ENCODE measurements around the gene CC2D1A. TPM values are rescaled to one million over a fixed set of nuclear protein-coding genes. Genes with fewer than 3 reads are reported as not detected.

The CC2D1A gene
- total RNA-seq, 2 experiments from 2014 or later = 34.0 to 35.1 TPM

DNA sequence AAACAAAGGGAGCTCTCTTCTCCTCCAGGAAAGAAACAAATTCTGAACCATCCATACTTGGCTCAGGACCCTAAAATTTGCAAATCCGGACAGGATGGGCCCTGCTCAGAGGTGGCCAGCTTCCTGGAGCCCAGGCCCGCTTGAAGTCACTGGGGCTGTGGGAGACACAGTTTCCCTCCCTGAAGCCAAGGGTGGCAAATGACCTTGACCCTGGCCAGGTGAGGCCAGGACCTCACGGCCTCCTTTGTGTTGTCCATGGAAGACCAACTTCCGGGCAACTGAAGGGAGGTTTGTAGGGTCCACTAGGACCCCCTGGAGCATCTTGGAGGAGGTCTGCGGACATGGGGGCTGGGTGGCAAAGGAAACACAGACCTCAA lies 23.6 kb upstream of the CC2D1A start:
- CTCF ChIA-PET = interaction anchor here (0.8 to 11.4 kb wide), 16 partner anchors 20 to 466 kb away, joined by 3 to 153 read pairs (median 12); partner anchors contain the start of genes ASF1B, DCAF15, IL27RA and MISP3
- H3K27ac Mint-ChIP-seq = peak overlapping the region; percentile 82
- H3K4me3 Mint-ChIP-seq = no peak overlapping the region
- H3K9me3 Mint-ChIP-seq (ENCODE audit: low read depth) = no peaks in the 10 kb centered on the region
- peaks cover 9% of the 10 kb centered on the region for H3K27me3 Mint-ChIP-seq
- H3K4me1 Mint-ChIP-seq = peaks cover 56% of the 10 kb centered on the region
- ATAC-seq (no peak), DNase-seq (no peak)
- no peaks in the 10 kb centered on the region for H3K36me3 Mint-ChIP-seq

DNA sequence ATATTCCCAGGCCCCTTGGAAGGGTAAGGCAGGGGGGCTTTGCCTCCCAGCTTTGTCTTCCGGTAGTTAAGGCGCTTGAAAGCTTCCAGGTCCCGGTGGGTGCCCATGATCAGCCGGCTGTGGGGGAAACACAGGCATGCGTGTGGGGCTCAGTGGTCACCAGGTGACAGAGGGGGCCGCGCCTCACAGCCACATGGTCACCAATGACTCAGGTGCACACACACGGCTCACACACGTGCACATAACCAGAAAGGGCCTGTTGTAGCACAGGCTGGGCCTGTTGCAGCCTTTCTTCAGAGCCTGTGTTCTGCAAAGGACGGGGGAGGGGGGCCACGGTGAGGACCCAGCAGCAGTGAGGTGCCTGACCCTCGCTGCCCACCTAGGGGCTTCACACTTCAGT lies 23.2 kb upstream of the CC2D1A start:
- DNase-seq (no peak), ATAC-seq (no peak)
- no peaks in the 10 kb centered on the region for H3K9me3 Mint-ChIP-seq (ENCODE audit: low read depth)
- H3K36me3 Mint-ChIP-seq = no peaks in the 10 kb centered on the region
- no peak overlapping the region for H3K4me3 Mint-ChIP-seq
- H3K27ac Mint-ChIP-seq = peak overlapping the region; percentile 82
- H3K4me1 Mint-ChIP-seq = peaks cover 60% of the 10 kb centered on the region
- CTCF ChIA-PET = interaction anchor here (0.5 to 11.4 kb wide), 14 partner anchors 10 to 465 kb away, joined by 3 to 153 read pairs (median 14); partner anchors contain the start of genes ASF1B, BRME1, CC2D1A and DCAF15
- peaks cover 9% of the 10 kb centered on the region for H3K27me3 Mint-ChIP-seq

DNA sequence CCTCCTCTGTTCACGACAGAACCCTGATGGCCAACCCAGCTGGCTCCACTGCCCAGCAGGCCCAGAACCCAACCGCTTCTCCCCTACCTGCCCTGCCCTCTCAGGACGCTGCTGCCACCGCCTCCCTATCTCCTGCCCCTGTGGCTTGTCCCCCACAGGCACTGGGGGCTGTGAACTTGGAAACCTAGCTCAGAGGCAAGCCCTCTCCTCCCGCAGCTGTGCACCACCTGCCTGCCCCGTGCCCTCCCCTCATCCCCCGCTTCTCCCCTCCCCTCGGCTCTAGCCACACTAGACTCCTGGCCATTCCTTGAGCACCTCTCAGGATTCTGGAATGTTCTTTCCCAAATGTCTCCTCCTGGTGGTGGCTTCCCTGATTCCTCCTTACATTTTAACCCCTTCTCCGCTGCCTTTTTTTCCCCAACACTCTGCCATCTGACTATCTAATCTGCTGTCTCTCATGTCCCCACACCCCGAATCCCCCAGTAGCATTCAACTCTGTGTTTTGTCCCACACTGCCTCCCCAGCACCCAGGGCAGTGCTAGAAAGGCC lies 22.4 kb upstream of the CC2D1A start:
- Mint-ChIP-seq H3K9me3 (ENCODE audit: low read depth) (no peaks in the 10 kb centered on the region), H3K4me3 (no peak overlapping the region), H3K27ac (no peak overlapping the region), H3K27me3 (peaks cover 9% of the 10 kb centered on the region), H3K4me1 (peaks cover 64% of the 10 kb centered on the region), H3K36me3 (no peaks in the 10 kb centered on the region)
- DNase-seq = no peak
- no peak for ATAC-seq
- CTCF ChIA-PET = interaction anchor here (0.6 to 11.4 kb wide), 7 partner anchors 13 to 194 kb away, joined by 3 to 153 read pairs (median 3); partner anchors contain the start of genes BRME1, CC2D1A, DCAF15 and MISP3

DNA sequence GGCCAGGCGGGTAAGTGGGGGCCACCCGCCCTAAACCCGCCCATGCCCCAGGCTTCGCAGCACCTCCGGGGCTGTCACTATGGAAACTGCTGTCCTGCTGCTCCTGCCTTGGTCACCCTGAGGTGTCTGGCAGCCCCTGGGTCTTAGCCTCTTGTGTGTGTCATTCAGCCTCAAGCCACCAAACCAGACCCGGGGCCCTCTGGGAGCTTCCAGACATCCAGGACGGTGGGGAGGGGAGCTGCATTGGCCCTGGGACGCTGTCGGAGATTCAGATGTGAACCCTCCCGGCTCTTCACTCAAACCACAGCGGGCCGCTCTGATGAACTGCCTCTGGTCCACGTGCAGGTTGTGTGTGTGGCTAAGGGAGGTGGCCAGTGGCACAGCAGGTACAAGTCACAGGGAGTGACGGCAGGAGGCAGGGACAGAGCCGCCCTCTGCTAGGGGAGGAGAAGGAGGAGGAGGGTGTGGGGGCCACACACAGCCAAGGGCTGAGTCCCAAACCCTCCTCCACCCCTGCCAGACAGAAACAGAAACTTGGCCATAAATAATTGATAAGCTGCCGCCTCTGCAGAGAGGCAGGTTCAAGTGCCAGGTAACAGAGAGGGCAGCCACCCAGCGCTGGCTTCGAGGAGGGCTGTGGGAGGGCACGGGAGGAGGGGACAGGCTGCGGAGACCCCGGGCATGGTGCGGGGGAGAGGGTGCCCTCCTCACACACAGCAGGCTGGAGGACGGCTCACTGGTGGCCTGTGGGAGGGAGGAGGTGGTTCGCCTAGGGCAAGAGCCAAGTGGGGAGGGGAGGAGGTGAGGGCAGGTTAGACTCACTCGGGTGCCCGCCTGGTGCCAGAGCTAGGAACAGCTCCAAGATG lies 21.0 kb upstream of the CC2D1A start:
- ATAC-seq = no peak
- DNase-seq = no peak
- no peak overlapping the region for H3K4me3 Mint-ChIP-seq
- H3K9me3 Mint-ChIP-seq (ENCODE audit: low read depth) = no peaks in the 10 kb centered on the region
- peaks cover 9% of the 10 kb centered on the region for H3K27me3 Mint-ChIP-seq
- H3K27ac Mint-ChIP-seq = no peak overlapping the region
- H3K4me1 Mint-ChIP-seq = peaks cover 62% of the 10 kb centered on the region
- no peaks in the 10 kb centered on the region for H3K36me3 Mint-ChIP-seq
- CTCF ChIA-PET = interaction anchor here (0.9 to 11.4 kb wide), 5 partner anchors 16 to 186 kb away, joined by 4 to 153 read pairs (median 7); partner anchors contain the start of gene MISP3

DNA sequence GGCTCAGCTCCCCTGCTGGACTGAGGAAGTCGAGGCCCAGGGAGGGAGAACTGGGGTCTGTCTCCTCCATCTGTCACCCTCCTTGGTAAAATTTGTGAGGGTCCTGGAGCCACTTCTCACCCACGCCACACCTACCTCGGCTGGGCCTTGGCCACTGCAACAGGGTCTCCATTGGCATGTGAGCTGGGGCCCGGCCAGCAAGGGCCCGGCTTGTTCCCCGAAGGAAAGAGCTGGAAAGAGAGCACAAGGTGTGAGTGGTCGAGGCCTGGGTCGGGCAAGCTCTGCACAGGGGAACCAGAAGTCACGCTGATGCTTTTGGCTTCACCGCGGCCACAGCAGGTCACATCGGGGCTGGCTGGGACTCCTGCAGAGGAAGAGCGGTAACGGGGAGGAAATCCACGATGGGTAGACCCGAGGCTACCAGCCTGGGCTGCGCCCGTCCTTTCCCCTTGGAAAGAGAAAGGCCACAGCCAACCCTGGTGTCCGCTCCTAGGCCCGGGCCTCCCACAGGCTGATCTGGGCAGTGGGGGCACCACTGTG lies 20.1 kb upstream of the CC2D1A start:
- CTCF ChIA-PET = interaction anchor here (1.2 to 11.4 kb wide), 9 partner anchors 12 to 251 kb away, joined by 4 to 153 read pairs (median 8); partner anchors contain the start of genes ASF1B and MISP3
- ATAC-seq = no peak
- H3K27ac Mint-ChIP-seq = peak overlapping the region; percentile 15
- no peaks in the 10 kb centered on the region for H3K36me3 Mint-ChIP-seq
- peaks cover 9% of the 10 kb centered on the region for H3K27me3 Mint-ChIP-seq
- H3K9me3 Mint-ChIP-seq (ENCODE audit: low read depth) = no peaks in the 10 kb centered on the region
- H3K4me1 Mint-ChIP-seq = peaks cover 54% of the 10 kb centered on the region
- DNase-seq = no peak
- H3K4me3 Mint-ChIP-seq = no peak overlapping the region

DNA sequence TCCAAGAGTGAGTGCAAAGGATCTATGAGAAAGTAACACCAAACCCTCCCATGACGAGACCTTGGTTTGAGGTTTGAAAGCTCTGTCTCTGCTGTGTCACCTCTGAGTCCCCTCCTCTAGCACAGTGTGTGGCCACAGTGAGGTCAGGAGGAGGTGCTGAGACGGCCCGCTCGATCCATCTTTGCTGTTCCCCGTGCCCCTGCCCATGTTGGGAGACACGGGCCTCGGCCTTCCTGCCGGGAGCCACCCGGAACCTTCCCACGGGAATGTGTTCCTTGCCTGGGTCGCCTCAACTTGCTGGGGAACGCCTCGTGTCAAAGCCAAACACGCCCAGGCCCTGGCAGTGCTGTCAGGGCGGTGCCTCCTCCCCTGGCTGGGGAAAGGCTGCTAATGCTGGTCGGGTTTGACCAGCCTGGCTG lies 19.0 kb upstream of the CC2D1A start:
- peak overlapping the region; percentile 68 for H3K27ac Mint-ChIP-seq
- peak; percentile 91 for DNase-seq

DNA sequence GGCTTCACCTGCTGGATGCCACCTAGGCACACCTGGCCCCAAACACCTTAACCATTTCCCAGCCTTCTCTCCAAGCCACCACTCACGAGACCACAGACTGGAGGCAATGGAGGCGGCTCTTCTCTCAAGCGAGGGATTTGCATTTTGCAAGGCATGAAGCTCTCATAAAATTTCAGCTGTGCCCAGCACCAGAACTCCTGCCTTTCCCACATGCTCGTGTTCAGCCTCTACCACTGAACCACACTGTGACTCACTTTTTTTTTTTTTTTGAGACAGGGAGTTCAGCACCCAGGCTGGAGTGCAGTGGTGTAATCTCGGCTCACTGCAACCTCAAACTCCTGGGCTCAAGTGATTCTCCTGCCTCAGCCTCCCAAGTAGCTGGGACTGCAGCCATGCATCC lies 18.5 kb upstream of the CC2D1A start:
- ATAC-seq = peak; percentile 43
- peak overlapping the region; percentile 51 for H3K4me3 Mint-ChIP-seq
- DNase-seq = peak; percentile 48
- peaks cover 9% of the 10 kb centered on the region for H3K27me3 Mint-ChIP-seq
- peak overlapping the region; percentile 68 for H3K27ac Mint-ChIP-seq
- no peaks in the 10 kb centered on the region for H3K36me3 Mint-ChIP-seq
- H3K4me1 Mint-ChIP-seq = peaks cover 38% of the 10 kb centered on the region
- CTCF ChIA-PET = interaction anchor here (1.0 to 11.4 kb wide), 13 partner anchors 12 to 249 kb away, joined by 3 to 153 read pairs (median 6); partner anchors contain the start of genes ASF1B, IL27RA, MISP3 and RLN3
- H3K9me3 Mint-ChIP-seq (ENCODE audit: low read depth) = no peaks in the 10 kb centered on the region

More for the DNA sequence above, 19.0 kb upstream of the CC2D1A start:
- Mint-ChIP-seq H3K27me3 (peaks cover 9% of the 10 kb centered on the region), H3K4me1 (peaks cover 42% of the 10 kb centered on the region), H3K9me3 (ENCODE audit: low read depth) (no peaks in the 10 kb centered on the region), H3K4me3 (peak overlapping the region; percentile 51), H3K36me3 (no peaks in the 10 kb centered on the region)
- peak; percentile 90 for ATAC-seq
- CTCF ChIA-PET = interaction anchor here (0.6 to 11.4 kb wide), 21 partner anchors 11 to 610 kb away, joined by 3 to 153 read pairs (median 4); partner anchors contain the start of genes ASF1B, IL27RA, MISP3 and RLN3

DNA sequence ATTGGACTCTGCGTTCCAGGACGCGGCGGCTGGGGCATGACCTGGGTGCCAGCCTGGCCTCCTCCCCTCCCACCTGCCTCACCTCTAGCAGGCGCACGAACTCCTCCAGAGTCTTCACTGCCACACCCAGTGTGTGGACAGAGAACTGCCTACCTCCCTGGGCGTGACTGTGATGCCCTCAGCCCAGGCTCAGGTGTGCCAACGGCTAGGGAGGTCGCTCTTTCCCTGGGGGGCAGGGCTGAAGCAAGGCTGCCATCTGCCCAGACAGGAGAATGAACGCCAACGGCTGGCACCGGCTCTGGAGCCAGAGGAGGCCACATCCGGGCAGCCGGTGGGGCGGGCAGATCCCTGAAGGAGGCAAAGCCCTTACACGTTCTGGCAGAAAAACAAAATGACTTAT lies 17.7 kb upstream of the CC2D1A start:
- DNase-seq (no peak), ATAC-seq (no peak)
- H3K36me3 Mint-ChIP-seq = no peaks in the 10 kb centered on the region
- H3K4me1 Mint-ChIP-seq = peaks cover 34% of the 10 kb centered on the region
- H3K4me3 Mint-ChIP-seq = no peak overlapping the region
- peaks cover 11% of the 10 kb centered on the region for H3K27me3 Mint-ChIP-seq
- CTCF ChIA-PET = interaction anchor here (1.4 to 11.4 kb wide), 5 partner anchors 9 to 183 kb away, joined by 3 to 153 read pairs (median 8); partner anchors contain the start of gene MISP3
- H3K27ac Mint-ChIP-seq = no peak overlapping the region
- H3K9me3 Mint-ChIP-seq (ENCODE audit: low read depth) = no peaks in the 10 kb centered on the region

DNA sequence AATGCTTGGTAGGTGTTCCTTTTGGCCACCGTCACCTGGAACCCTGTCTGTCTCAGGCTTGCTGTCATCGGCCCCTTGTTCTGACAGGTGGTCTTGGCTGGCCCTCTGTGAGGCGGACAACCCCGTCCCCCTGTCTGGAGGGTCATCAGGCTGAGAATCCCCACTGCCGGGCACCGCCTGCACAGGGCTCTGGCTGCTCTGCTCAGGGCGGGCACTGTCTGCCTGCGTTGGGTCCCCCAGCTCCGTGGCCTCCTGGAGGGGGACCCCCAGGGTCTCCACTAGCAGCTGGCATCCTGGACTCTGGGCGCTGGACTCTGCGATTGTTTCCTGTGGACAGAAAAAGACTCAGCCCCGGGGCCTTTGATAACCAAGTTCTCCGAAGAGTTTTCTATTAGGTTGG lies 15.9 kb upstream of the CC2D1A start:
- H3K4me3 Mint-ChIP-seq = no peak overlapping the region
- H3K36me3 Mint-ChIP-seq = no peaks in the 10 kb centered on the region
- H3K27ac Mint-ChIP-seq = no peak overlapping the region
- DNase-seq (no peak), ATAC-seq (no peak)
- H3K27me3 Mint-ChIP-seq = peaks cover 3% of the 10 kb centered on the region
- H3K4me1 Mint-ChIP-seq = peaks cover 27% of the 10 kb centered on the region
- H3K9me3 Mint-ChIP-seq (ENCODE audit: low read depth) = no peaks in the 10 kb centered on the region
- CTCF ChIA-PET = interaction anchor here (2.2 kb wide), 1 partner anchor 13 kb away, joined by 6 read pairs; no protein-coding TSS in a partner anchor

DNA sequence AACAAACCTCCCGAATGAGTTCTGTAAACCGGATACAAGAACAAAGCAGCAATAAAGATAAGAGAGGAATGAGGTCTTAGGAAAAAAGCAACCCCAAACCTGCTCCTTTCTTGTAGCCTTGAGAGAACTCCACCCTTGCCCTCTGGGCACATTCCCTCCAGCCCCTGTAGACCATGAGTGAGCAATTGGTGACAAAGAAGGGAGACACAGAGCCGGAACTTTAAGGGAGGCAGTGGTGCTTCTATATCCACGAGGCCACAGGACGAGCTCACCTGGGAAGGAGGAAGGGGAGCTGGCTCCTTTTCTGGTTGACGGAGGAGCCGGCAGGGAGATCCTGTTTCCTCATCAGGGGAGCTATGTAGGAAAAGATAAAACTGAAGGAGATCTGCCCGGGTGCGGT lies 13.1 kb upstream of the CC2D1A start:
- Mint-ChIP-seq H3K27ac (no peak overlapping the region), H3K27me3 (peaks cover 2% of the 10 kb centered on the region), H3K36me3 (no peaks in the 10 kb centered on the region), H3K4me1 (peaks cover 3% of the 10 kb centered on the region), H3K9me3 (ENCODE audit: low read depth) (no peaks in the 10 kb centered on the region), H3K4me3 (no peak overlapping the region)
- DNase-seq (no peak), ATAC-seq (no peak)
- CTCF ChIA-PET = interaction anchor here (0.9 to 1.5 kb wide), 4 partner anchors 10 to 181 kb away, joined by 3 to 4 read pairs (median 3); partner anchors contain the start of gene IL27RA

DNA sequence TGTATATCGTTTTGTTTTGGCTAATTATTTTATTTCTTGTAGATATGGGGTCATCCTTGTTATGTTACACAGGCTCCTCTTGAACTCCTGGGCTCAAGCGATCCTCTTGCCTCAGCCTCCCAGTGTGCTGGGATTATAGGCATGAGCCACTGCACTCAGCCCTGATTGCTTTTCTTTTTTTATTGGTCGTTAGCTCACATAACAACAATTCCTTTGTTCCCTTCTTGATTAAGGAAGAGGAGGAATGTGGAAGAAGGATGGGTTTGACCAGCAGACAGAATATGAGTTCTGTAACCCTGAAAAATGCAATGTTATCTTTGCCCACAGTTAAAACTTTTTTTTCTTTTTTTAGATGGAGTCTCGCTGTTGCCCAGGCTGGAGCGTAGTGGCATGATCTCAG lies 11.4 kb upstream of the CC2D1A start:
- DNase-seq = no peak
- no peaks in the 10 kb centered on the region for H3K36me3 Mint-ChIP-seq
- no peaks in the 10 kb centered on the region for H3K9me3 Mint-ChIP-seq (ENCODE audit: low read depth)
- H3K27ac Mint-ChIP-seq = no peak overlapping the region
- peaks cover 2% of the 10 kb centered on the region for H3K27me3 Mint-ChIP-seq
- CTCF ChIA-PET = interaction anchor here (1.3 kb wide), 1 partner anchor 8 kb away, joined by 3 read pairs; no protein-coding TSS in a partner anchor
- ATAC-seq = no peak
- no peaks in the 10 kb centered on the region for H3K4me1 Mint-ChIP-seq
- no peak overlapping the region for H3K4me3 Mint-ChIP-seq

DNA sequence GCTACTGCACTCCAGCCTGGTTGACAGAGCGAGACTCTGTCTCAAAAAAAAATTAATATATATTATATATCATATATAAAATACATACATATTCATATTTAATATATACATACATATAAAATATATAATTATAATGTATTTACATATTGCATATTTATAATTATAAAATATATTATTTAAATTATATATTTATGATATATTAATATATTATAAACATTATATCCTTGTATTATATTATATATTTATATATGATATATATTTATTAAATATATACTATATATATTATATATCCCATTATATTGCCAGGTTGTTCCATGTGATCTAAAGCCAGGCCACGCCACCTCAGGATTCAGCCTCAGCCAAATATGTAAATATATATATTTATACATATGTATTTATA lies 9.8 kb upstream of the CC2D1A start:
- Mint-ChIP-seq H3K36me3 (no peaks in the 10 kb centered on the region), H3K9me3 (ENCODE audit: low read depth) (no peaks in the 10 kb centered on the region), H3K4me1 (no peaks in the 10 kb centered on the region), H3K27ac (no peak overlapping the region), H3K27me3 (peaks cover 2% of the 10 kb centered on the region), H3K4me3 (no peak overlapping the region)
- no peak for ATAC-seq
- CTCF ChIA-PET = no interaction called here
- no peak for DNase-seq

DNA sequence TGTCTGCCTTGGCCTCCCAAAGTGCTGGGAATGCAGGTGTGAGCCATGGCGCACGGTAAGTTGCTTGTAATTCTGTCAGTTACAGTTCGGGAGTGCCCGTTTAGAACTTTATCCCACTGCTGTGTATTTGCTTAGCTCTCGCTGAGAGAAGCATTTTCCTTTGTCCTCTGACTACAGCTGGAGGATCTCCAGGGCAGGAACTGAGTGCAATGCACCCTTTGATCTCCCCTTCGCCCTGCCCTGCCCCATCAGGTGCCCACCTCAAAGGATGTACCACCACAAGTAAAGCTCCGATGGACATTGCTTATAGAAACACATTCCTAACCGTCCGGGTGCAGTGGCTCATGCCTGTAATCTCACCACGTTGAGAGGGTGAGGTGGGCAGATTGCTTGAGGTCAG lies 6.6 kb upstream of the CC2D1A start:
- Mint-ChIP-seq H3K4me3 (no peak overlapping the region), H3K36me3 (no peaks in the 10 kb centered on the region), H3K4me1 (peaks cover 3% of the 10 kb centered on the region), H3K27ac (no peak overlapping the region), H3K9me3 (ENCODE audit: low read depth) (no peaks in the 10 kb centered on the region), H3K27me3 (no peaks in the 10 kb centered on the region)
- DNase-seq (no peak), ATAC-seq (no peak)
- CTCF ChIA-PET = interaction anchor here (1.0 kb wide), 1 partner anchor 12 kb away, joined by 3 read pairs; no protein-coding TSS in a partner anchor

Measured in activated CD8-positive, alpha-beta memory T cell treated with anti-CD3 and anti-CD28 coated beads, Interleukin-2, amount 10 ng/mL, durations not matched to agents 7 days and 5 days (primary cell).